Measurements from ENCODE around the gene PCDHGC3.

- TF ChIP-seq SP4 (IDR thresholded peaks at IDR 0.05; ENCODE audit: low read length) (no peak), CTCF (IDR thresholded peaks at IDR 0.05; ENCODE audit: control extremely low read depth in 1 of 3, insufficient read depth in 1 of 3, low read depth in 1 of 3, low read length in 3 of 3) (no peak), SUZ12 (IDR thresholded peaks at IDR 0.05; ENCODE audit: low read length) (no peak), KDM4A (IDR thresholded peaks at IDR 0.05; ENCODE audit: low read depth, low read length, severe bottlenecking) (no peak), USF2 (IDR thresholded peaks at IDR 0.05; ENCODE audit: low read length) (no peak)
Observed at GRCh38 chr5:141507387-141508091, 31.8 kb downstream of the PCDHGC3 start.
